GM12874 (cell line): Measurements from ENCODE around the gene GPR39.

ENCODE experiments used
- CTCF ChIP-seq: IDR thresholded peaks from 2 replicates; pipeline ENCODE4 v1.5.1; 2011; ENCODE audit warnings: low read depth, mild to moderate bottlenecking, control low read depth, low read length, moderate library complexity; ENCODE audit not compliant: insufficient read depth

The GPR39 gene

GRCh38 chr2:132420816-132421805 lies 4.5 kb downstream of the GPR39 start:
- no peak for TF ChIP-seq CTCF

- no peak for TF ChIP-seq CTCF
Measured at GRCh38 chr2:132422736-132423135, 6.1 kb downstream of the GPR39 start.

GRCh38 chr2:132424526-132425121 lies 8.0 kb downstream of the GPR39 start:
- TF ChIP-seq CTCF: no peak

GRCh38 chr2:132426033-132426432 lies 9.4 kb downstream of the GPR39 start:
- no peak for TF ChIP-seq CTCF

GRCh38 chr2:132426656-132427055 lies 10.1 kb downstream of the GPR39 start:
- TF ChIP-seq CTCF: no peak

GRCh38 chr2:132429351-132429750 lies 12.7 kb downstream of the GPR39 start:
- TF ChIP-seq CTCF: no peak

- TF ChIP-seq CTCF: no peak
Measured at GRCh38 chr2:132429941-132430573, 13.5 kb downstream of the GPR39 start.
